ENCODE data around the gene SGTB.
"Not testable (repeated sequence)": the region's sequence is repeated elsewhere in the genome, so short reads cannot be mapped to it uniquely, and the experiment has no call there.

Gene SGTB

GRCh38 chr5:65749221-65749844 is 27.4 kb upstream of the SGTB start:
- TF ChIP-seq, protein P1, sequence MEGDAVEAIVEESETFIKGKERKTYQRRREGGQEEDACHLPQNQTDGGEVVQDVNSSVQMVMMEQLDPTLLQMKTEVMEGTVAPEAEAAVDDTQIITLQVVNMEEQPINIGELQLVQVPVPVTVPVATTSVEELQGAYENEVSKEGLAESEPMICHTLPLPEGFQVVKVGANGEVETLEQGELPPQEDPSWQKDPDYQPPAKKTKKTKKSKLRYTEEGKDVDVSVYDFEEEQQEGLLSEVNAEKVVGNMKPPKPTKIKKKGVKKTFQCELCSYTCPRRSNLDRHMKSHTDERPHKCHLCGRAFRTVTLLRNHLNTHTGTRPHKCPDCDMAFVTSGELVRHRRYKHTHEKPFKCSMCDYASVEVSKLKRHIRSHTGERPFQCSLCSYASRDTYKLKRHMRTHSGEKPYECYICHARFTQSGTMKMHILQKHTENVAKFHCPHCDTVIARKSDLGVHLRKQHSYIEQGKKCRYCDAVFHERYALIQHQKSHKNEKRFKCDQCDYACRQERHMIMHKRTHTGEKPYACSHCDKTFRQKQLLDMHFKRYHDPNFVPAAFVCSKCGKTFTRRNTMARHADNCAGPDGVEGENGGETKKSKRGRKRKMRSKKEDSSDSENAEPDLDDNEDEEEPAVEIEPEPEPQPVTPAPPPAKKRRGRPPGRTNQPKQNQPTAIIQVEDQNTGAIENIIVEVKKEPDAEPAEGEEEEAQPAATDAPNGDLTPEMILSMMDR (conservative IDR thresholded peaks at IDR 0.05), result no peak
- H3K27ac ChIP-seq, result peak overlapping the region; percentile 16

GRCh38 chr5:65742565-65743231 is 20.8 kb upstream of the SGTB start:
- H3K27ac ChIP-seq, result no peak overlapping the region
- TF ChIP-seq, protein P1 (conservative IDR thresholded peaks at IDR 0.05), result peak; percentile 79

DNA sequence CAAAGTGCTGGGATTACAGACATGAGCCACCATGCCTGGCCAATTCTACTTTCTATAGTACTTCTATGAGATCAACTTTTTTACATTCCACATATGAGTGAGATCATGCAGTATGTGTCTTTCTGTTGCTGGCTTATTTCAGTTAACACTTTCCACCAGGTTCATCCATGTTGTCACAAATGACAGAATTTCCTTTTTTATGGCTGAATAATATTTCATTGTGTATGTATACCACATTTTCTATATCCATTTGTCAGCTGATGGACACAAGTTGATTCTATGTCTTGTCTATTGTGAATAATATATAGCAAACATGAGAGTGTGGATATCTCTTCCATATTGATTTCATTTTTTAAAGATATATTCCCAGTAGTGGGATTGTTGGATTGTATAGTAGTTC is 17.3 kb upstream of the SGTB start:
- TF ChIP-seq, protein P1 (conservative IDR thresholded peaks at IDR 0.05), result no peak
- no peak overlapping the region for H3K27ac ChIP-seq

DNA sequence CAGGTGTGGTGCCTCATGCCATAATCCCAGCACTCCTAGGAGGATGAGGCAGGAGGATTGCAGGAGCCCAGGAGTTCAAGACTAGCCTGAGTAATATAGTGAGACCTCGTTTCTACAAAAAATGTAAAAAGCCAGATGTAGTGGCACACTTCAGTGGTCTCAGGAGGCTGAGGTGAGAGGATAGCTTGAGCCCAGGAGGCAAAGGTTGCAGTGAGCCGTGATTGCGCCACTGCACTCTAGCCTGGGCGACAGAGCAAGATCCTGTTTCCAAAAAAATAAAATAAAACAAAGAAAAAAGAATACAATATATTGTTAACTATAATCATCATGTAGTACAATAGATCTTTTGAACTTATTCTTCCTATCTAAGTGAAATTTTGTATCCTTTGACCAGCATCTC is 16.4 kb upstream of the SGTB start:
- TF ChIP-seq, protein P1 (conservative IDR thresholded peaks at IDR 0.05), result no peak
- no peak overlapping the region for H3K27ac ChIP-seq

GRCh38 chr5:65737842-65738241 is 15.9 kb upstream of the SGTB start:
- no peak overlapping the region for H3K27ac ChIP-seq
- TF ChIP-seq, protein P1 (conservative IDR thresholded peaks at IDR 0.05), result no peak

GRCh38 chr5:65736011-65736410 is 14.1 kb upstream of the SGTB start:
- no peak overlapping the region for H3K27ac ChIP-seq
- TF ChIP-seq, protein P1 (conservative IDR thresholded peaks at IDR 0.05), result no peak

GRCh38 chr5:65734921-65735320 is 13.0 kb upstream of the SGTB start:
- H3K27ac ChIP-seq, result no peak overlapping the region
- TF ChIP-seq, protein P1 (conservative IDR thresholded peaks at IDR 0.05), result no peak

DNA sequence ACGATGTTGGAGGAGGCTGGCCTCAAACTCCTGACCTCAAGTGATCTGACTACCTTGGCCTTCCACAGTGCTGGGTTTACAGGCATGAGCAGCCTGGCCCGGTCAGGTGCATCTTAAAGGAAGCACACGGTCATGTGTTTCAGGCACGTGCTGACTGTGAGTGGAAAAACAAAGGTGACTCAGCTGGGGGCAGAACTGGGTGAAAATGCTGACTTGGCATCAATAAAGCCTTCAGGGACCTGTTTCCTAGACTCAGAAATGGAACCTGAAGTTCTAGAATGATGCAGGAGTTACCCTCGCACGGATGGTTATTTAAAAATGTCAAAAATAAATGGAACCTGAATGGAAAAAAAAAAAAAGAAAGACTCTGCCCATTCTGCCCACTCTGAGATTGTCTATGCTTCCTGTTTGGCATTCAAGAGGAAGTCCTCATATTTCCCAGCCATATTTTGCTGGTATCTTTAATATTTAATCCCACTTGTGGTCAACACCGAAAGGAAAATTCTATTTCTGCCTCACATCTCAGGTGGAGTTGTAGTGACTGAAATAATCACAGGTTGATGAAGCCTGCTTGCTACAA is 12.4 kb upstream of the SGTB start:
- not testable (repeated sequence) for H3K27ac ChIP-seq

DNA sequence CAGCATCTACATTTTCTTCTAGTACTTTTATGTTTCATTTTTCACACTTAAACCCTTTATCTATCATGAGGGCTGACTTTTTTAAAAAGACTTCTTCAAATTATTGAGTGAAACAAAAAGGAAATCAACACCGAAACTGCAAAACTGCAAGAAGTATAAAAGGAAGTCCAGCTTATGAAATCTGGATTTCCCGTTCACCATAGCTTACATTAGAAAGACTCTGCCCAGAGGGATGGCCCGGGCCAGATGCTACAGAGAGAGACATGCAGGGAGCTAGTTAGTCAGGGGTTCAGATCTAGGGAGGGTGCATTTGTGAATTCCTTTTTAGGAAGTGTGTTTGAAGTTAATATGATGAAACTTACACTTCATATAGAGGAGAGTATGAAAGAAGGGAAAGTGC is 10.1 kb upstream of the SGTB start:
- not testable (repeated sequence) for H3K27ac ChIP-seq

Measured in VCaP (cell line).